HG03060 (cell line): ENCODE data around the gene CD300C.
"Not testable (repeated sequence)": the region's sequence is repeated elsewhere in the genome, so short reads cannot be mapped to it uniquely, and the experiment has no call there.

Source experiments
- ATAC-seq: cut with Tn5 transposase; IDR thresholded peaks from one replicate; pipeline ENCODE4 v1.9.1; 2021; ENCODE audit warnings: low read depth, moderate number of reproducible peaks; ENCODE audit not compliant: unreplicated experiment

CD300C gene

DNA sequence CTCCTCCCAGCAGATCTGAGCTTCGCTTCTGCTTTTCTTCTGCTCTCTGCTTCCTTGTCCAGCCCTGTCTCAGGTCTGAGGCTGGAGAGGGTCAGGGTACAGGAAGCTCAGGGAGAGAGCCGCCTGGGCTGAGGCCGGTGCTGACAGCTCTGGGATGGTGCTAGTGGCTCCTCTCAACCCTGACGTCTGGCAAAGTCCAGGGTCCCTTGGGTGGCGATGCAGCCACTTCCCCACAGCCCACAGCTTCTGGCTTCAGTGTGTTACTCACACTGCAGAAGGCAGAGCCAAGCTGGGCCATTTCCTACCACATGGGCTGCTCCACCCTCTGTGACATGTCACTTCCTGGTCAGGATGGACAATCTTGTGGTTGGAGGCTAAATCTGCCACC, at the start of gene CD300C:
Gene CD300C, minus strand, starts transcription at position 273 of the 388 bp plus-strand sequence. CDS start 333 bp downstream, outside the sequence.
- no peak for ATAC-seq

GRCh38 chr17:74595037-74595750, 49.3 kb upstream of the CD300C start:
- ATAC-seq = no peak

- ATAC-seq = no peak
Measured at GRCh38 chr17:74592087-74592990, 46.4 kb upstream of the CD300C start, which contains the start of gene CD300LD. Gene CD300LD (minus strand): TSS chr17:74592283. CDS start chr17:74592202, 81 bp downstream.

DNA sequence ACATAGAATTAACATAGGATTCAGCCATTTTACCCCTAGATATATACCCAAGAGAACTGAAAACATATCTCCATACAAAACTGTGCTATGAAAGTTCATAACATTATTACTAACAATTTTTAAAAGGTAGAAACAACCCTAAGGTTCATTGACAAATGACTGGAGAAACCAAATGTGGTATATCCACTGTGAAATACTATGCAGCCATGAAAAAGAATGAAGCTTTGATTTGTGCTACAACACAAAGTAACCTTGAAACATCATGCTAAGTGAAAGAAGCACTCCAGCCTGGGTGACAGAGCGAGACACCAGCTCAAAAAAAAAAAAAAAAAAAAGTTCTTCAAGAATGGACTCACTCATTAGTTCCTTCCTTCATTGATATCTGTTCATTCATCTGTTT, 45.6 kb upstream of the CD300C start:
- no peak for ATAC-seq

DNA sequence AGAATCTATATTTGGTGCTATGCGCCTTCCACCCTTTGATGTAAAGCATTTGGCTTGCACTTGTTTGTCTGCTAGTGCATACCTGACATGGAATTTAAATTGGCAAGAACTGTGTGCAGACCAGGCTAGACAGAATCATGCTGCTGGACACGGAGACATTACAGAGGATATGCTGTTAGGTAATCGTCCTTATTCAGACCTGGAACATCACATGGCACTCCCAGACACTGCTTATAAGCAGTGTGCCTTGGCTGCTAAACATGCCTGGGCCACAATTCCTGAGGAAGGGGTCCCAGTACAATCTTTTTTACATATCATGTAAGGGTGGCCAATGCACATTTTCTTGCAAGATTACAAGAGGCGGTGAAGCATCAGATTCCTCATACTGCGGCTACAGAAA, 39.8 kb upstream of the CD300C start:
- no peak for ATAC-seq

GRCh38 chr17:74584292-74585060, 38.6 kb upstream of the CD300C start:
- no peak for ATAC-seq

- no peak for ATAC-seq
Measured at GRCh38 chr17:74582633-74583032, 36.7 kb upstream of the CD300C start.

DNA sequence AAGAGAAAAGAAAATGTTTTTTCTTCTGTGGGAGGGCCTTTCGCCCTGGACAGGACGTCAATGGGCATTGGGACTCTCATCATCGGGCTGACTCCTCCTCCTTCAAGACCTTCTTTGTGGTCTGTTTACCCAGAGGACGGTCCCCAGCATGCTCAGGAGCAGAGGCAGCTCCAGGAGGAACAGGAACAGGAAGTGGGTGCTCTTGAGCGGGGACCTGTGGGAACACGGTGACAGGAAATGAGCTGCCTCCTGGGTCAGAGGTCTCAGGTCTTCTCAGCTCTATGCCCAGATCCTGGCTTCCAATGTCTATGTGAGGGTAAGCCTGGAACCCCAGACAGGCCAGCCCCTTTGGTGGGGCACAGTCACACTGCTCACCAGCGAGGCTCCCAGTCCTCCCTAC, 34.0 kb upstream of the CD300C start:
- ATAC-seq = no peak

- ATAC-seq = no peak
Measured at GRCh38 chr17:74578979-74579378, 33.1 kb upstream of the CD300C start.

DNA sequence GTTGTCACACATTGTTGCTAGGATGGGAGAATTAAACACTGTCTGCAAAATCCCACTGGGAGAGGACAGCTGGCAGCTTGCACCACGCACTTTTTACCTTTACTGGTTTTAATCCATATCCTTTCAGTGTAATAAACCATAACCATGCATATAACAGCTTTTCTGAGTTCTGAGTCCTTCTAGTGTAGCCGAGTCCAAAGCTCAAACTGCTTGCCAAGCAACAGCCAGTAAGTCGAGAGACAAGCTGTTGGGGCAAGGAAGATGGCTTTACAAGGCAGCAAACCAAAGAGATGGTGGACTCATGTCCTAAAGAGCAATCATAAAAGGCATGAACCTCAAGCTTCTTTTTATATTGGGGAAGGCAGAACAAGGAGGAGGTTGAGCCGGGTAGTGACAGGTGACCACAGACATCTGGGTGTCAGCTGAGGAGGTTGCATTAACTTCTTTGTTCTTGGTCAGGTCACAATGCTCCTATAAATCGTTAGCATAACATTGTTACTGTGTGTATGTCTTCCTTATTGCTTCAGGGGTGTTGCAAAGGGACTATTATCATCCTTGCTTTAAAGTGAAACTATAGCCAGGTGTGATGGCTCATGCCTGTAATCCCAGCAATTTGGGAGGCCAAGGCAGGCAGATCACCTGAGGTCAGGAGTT, 28.7 kb upstream of the CD300C start:
- no peak for ATAC-seq

GRCh38 chr17:74573635-74574034, 27.7 kb upstream of the CD300C start:
- ATAC-seq = not testable (repeated sequence)

DNA sequence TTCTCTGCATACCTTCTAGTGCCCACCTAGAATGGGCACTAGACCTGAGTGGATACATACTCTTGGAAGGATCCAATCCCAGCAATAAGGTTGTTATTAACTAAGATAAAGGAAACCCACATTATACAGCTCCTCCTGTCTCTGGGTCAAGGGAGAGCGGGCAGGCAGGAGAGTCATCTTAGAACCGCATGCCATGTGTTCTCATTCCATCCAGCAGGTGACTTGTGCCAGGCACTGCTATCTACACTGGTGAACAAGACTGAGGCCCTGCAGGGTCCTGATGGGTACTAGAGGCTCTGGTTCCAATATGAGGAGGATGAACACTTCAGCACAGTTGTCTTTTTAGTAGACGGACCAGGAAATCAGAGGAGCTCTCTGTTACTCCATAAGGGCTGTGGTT, 27.3 kb upstream of the CD300C start:
- ATAC-seq = no peak

- ATAC-seq = no peak
Measured at GRCh38 chr17:74571621-74572270, 25.8 kb upstream of the CD300C start.

- ATAC-seq = no peak
Measured at GRCh38 chr17:74569020-74570003, 23.4 kb upstream of the CD300C start.

GRCh38 chr17:74568106-74568873, 22.4 kb upstream of the CD300C start:
- ATAC-seq = no peak

DNA sequence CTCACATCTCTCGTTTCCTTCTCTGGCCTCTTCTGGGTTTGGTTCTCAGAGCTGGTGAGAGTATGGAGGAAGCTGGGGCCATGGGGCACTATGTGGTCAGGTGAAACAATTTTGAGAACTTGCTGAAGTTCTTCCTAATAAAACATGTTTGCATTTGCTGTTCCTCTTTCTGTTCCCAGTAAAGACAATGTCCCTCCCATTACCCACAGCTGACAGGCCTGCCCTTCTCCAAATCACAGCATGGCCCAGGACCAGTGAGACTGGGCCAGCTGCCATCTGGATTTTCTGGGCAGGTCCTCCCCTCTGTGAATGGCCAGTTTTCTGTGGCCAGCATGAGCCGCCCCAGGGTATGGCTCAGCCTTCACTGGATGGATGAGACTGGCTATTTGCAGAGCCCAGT, 21.5 kb upstream of the CD300C start, which contains the start of gene CD300H:
Gene CD300H, minus strand, starts transcription at position 113 of the 400 bp plus-strand sequence.
- ATAC-seq = no peak

GRCh38 chr17:74566132-74566753, 20.3 kb upstream of the CD300C start:
- ATAC-seq = no peak
